ENCODE data around the gene MFNG. TPM values are rescaled to one million over a fixed set of nuclear protein-coding genes. Genes with fewer than 3 reads are reported as not detected.

MFNG gene
- total RNA-seq, 1 donor from 2014 or later, result 0.83 TPM

DNA sequence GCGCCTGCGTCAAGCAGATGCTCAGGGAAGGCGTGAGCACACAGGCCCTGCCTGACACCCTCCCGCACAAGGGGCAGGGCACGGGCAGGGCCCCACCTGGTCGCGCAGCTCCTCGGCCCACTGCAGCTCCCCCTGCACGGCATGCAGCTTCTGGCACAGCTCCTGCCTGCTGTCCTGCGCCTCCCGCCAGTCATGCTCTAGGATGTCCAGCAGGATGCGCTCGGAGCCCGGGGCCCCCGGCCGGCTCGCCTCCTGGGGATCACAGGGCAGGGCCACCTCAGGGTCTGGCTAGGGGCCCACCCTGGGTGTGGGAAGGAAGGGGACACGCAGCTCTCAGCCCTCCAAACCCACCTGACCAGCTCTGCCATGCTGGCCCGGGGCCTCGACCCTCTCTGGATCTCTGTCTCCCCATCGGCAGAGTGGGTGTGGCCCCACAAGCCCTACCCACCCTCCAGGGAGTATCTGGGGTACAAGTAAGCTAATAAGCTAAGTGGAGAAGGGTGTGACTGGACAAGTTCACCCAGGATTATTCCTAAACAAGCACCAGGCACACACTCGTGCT, 22.3 kb upstream of the MFNG start:
- Mint-ChIP-seq H3K36me3 (peaks cover 7% of the 10 kb centered on the region), H3K4me1 (peaks cover 38% of the 10 kb centered on the region), H3K27ac (peak overlapping the region; percentile 71), H3K4me3 (no peak overlapping the region), H3K27me3 (ENCODE audit: low read depth) (no peaks in the 10 kb centered on the region), H3K9me3 (no peaks in the 10 kb centered on the region)
- no peak for DNase-seq (ENCODE audit: low spot score in 2 of 2, unreplicated experiment in 2 of 2)
- no peak for TF ChIP-seq CTCF (IDR thresholded peaks at IDR 0.05; ENCODE audit: unreplicated experiment)

DNA sequence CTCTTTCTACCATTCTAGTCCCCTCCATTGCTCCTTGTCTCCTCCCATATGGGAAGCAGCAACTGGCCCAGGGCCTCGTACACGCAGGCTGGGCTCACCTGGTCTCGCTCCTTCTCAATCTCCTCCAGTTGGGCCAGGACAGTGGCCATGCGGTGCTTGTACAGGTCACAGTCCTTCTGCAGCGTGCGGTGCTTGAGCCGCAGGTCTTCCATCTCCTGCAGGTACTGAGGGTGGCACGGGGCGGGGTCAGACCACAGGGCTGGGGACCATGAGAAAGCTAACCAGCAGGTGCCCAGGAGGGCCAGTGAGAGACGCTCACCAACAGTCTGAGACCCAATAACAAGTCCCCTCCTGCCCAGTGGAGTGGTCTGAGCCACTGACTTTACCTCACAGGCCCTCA, 21.5 kb upstream of the MFNG start:
- Mint-ChIP-seq H3K27ac (no peak overlapping the region), H3K27me3 (ENCODE audit: low read depth) (no peaks in the 10 kb centered on the region), H3K4me3 (no peak overlapping the region), H3K36me3 (peaks cover 7% of the 10 kb centered on the region), H3K9me3 (no peaks in the 10 kb centered on the region), H3K4me1 (peaks cover 30% of the 10 kb centered on the region)
- no peak for DNase-seq (ENCODE audit: low spot score in 2 of 2, unreplicated experiment in 2 of 2)
- no peak for TF ChIP-seq CTCF (IDR thresholded peaks at IDR 0.05; ENCODE audit: unreplicated experiment)

GRCh38 chr22:37505989-37506388, 19.8 kb upstream of the MFNG start:
- TF ChIP-seq CTCF (IDR thresholded peaks at IDR 0.05; ENCODE audit: unreplicated experiment), result no peak
- H3K9me3 Mint-ChIP-seq, result no peaks in the 10 kb centered on the region
- no peak overlapping the region for H3K27ac Mint-ChIP-seq
- peaks cover 34% of the 10 kb centered on the region for H3K4me1 Mint-ChIP-seq
- H3K36me3 Mint-ChIP-seq, result peaks cover 7% of the 10 kb centered on the region
- H3K27me3 Mint-ChIP-seq (ENCODE audit: low read depth), result no peaks in the 10 kb centered on the region
- no peak overlapping the region for H3K4me3 Mint-ChIP-seq
- DNase-seq (ENCODE audit: low spot score in 2 of 2, unreplicated experiment in 2 of 2), result no peak

GRCh38 chr22:37505565-37505964, 19.4 kb upstream of the MFNG start:
- Mint-ChIP-seq H3K36me3 (peaks cover 7% of the 10 kb centered on the region), H3K27me3 (ENCODE audit: low read depth) (no peaks in the 10 kb centered on the region), H3K9me3 (no peaks in the 10 kb centered on the region), H3K4me1 (peaks cover 37% of the 10 kb centered on the region), H3K4me3 (no peak overlapping the region), H3K27ac (no peak overlapping the region)
- TF ChIP-seq CTCF (IDR thresholded peaks at IDR 0.05; ENCODE audit: unreplicated experiment), result no peak
- DNase-seq (ENCODE audit: low spot score in 2 of 2, unreplicated experiment in 2 of 2), result no peak

DNA sequence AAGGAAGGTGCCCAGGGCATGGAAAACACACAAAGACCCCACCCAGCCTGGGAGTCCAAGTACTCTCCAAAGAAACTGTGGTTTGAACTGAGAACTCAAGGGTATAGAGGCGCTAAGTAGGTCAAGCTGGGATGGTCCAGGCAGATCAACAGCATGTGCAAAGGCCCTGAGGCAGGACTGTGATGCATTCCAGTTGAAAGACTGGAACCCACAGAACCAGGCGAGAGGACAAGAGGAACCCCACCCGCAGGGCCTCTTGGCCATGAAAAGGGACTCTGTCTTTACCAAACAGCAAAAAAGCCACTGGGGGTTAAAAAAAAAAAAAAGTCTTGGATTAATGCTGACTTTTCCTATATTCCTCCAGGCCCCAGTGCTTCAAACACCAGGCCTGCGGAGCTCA, 18.8 kb upstream of the MFNG start:
- Mint-ChIP-seq H3K4me1 (peaks cover 32% of the 10 kb centered on the region), H3K27me3 (ENCODE audit: low read depth) (no peaks in the 10 kb centered on the region), H3K9me3 (no peaks in the 10 kb centered on the region), H3K27ac (no peak overlapping the region), H3K36me3 (peaks cover 7% of the 10 kb centered on the region), H3K4me3 (no peak overlapping the region)
- no peak for TF ChIP-seq CTCF (IDR thresholded peaks at IDR 0.05; ENCODE audit: unreplicated experiment)
- DNase-seq (ENCODE audit: low spot score in 2 of 2, unreplicated experiment in 2 of 2), result no peak

GRCh38 chr22:37503850-37504249, 17.7 kb upstream of the MFNG start:
- Mint-ChIP-seq H3K36me3 (peaks cover 7% of the 10 kb centered on the region), H3K27ac (no peak overlapping the region), H3K27me3 (ENCODE audit: low read depth) (no peaks in the 10 kb centered on the region), H3K4me3 (no peak overlapping the region), H3K9me3 (no peaks in the 10 kb centered on the region), H3K4me1 (peaks cover 32% of the 10 kb centered on the region)
- DNase-seq (ENCODE audit: low spot score in 2 of 2, unreplicated experiment in 2 of 2), result no peak
- TF ChIP-seq CTCF (IDR thresholded peaks at IDR 0.05; ENCODE audit: unreplicated experiment), result no peak

Measured in mesothelial cell of epicardium (in vitro differentiated cells).